Loucy (cell line): ENCODE measurements around the gene KRT33B.

Experiments used
- EZH2phosphoT487 ChIP-seq: fragments of 200-600 bp; IDR thresholded peaks from 2 replicates; pipeline ENCODE4 v1.6.1; 2018; ENCODE audit warnings: antibody characterized with exemption, mild to moderate bottlenecking, moderate library complexity, borderline replicate concordance
- TF ChIP-seq, protein P1 (sequence below): fragments of 200-600 bp; sonication (generic); conservative IDR thresholded peaks from 2 replicates; pipeline ENCODE4 v1.5.1; 2014; ENCODE audit warnings: mild to moderate bottlenecking, antibody characterized with exemption, low read length

DNA sequence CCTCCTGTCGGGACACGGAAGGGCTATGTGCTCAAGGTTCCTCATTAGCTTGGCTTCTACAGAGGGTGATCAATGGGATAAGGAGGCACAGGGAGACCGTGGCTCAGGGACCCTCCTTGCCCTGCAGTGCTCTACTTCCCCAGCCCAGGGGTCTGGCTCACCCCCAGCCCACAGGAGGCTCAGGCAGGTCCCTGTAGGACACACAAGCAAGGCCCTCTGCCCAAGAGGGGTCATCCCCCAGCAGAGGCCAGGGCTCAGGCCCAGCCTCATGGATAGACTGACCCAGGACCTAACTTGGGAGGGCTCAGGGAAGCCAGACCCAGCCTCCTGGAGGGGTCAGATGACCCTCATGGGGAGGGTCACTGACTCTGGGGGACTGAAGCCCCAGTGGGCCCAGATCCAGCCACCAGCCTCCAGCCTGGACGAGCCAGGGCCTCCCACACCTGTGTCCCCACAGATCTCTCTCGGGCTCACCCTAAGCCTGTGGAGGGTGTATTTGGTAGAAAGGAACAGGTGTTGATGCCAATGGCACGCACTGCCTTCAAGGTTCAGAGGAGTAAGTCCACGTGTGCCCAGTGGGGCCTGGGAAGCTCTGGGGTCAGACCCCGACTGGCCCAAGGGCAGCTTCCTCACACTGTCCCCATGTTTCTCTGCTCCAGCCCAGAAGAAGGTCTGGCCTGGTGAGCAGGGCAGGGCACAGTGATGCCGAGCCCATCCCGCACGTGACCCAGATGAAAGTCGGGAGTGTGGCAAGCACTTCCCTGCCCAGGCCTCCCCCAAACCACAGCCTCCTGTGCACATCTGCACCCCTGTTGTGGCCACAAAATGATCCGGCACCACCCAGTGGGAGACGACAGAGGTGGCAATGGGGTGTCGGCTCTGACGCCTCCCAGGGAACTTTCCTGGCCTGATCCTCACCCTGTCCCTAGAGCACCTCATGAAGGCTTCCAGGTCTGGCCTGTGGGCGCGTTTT, 43.2 kb downstream of the KRT33B start:
- TF ChIP-seq, protein P1, sequence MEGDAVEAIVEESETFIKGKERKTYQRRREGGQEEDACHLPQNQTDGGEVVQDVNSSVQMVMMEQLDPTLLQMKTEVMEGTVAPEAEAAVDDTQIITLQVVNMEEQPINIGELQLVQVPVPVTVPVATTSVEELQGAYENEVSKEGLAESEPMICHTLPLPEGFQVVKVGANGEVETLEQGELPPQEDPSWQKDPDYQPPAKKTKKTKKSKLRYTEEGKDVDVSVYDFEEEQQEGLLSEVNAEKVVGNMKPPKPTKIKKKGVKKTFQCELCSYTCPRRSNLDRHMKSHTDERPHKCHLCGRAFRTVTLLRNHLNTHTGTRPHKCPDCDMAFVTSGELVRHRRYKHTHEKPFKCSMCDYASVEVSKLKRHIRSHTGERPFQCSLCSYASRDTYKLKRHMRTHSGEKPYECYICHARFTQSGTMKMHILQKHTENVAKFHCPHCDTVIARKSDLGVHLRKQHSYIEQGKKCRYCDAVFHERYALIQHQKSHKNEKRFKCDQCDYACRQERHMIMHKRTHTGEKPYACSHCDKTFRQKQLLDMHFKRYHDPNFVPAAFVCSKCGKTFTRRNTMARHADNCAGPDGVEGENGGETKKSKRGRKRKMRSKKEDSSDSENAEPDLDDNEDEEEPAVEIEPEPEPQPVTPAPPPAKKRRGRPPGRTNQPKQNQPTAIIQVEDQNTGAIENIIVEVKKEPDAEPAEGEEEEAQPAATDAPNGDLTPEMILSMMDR, result no peak
- TF ChIP-seq EZH2phosphoT487, result no peak
